Mesothelial cell of epicardium (in vitro differentiated cells): Measurements from ENCODE around the gene UBL7. TPM values are rescaled to one million over a fixed set of nuclear protein-coding genes. Genes with fewer than 3 reads are reported as not detected.

Experiments
- DNase-seq, 2 experiments: peaks; one replicate each; pipeline ENCODE4 v3.0.0; 2021; ENCODE audit warnings: low spot score in 2 of 2; ENCODE audit not compliant: unreplicated experiment in 2 of 2
- H3K27ac Mint-ChIP-seq: 2 replicates; pipeline ENCODE4 v1.8.0; 2021; ENCODE audit warnings: mixed read lengths
- H3K27me3 Mint-ChIP-seq: 2 replicates; pipeline ENCODE4 v1.8.0; 2021; ENCODE audit warnings: low read depth, mixed read lengths
- H3K36me3 Mint-ChIP-seq: 2 replicates; pipeline ENCODE4 v1.8.0; 2021; ENCODE audit warnings: mixed read lengths
- H3K4me1 Mint-ChIP-seq: 2 replicates; pipeline ENCODE4 v1.8.0; 2021; ENCODE audit warnings: mixed read lengths
- H3K4me3 Mint-ChIP-seq: 2 replicates; pipeline ENCODE4 v1.8.0; 2021; ENCODE audit warnings: mild to moderate bottlenecking, moderate library complexity, mixed read lengths
- H3K9me3 Mint-ChIP-seq: 2 replicates; pipeline ENCODE4 v1.8.0; 2021; ENCODE audit warnings: mixed read lengths
- total RNA-seq: library from RNA; stranded (reverse); gene quantifications from 3 replicates; pipeline ENCODE4 v1.2.1, GENCODE V29; 2021
- TF ChIP-seq, protein P1 (sequence below): fragments of 200-600 bp; sonication (generic); IDR thresholded peaks from one replicate; pipeline ENCODE4 v1.5.0; 2021; ENCODE audit warnings: antibody characterized with exemption; ENCODE audit not compliant: unreplicated experiment

The UBL7 gene
- total RNA-seq, 1 donor from 2014 or later, result 43.2 TPM

- no peak for DNase-seq
- no peaks in the 10 kb centered on the region for H3K9me3 Mint-ChIP-seq
- no peak overlapping the region for H3K4me3 Mint-ChIP-seq
- peaks cover 19% of the 10 kb centered on the region for H3K4me1 Mint-ChIP-seq
- TF ChIP-seq, protein P1, sequence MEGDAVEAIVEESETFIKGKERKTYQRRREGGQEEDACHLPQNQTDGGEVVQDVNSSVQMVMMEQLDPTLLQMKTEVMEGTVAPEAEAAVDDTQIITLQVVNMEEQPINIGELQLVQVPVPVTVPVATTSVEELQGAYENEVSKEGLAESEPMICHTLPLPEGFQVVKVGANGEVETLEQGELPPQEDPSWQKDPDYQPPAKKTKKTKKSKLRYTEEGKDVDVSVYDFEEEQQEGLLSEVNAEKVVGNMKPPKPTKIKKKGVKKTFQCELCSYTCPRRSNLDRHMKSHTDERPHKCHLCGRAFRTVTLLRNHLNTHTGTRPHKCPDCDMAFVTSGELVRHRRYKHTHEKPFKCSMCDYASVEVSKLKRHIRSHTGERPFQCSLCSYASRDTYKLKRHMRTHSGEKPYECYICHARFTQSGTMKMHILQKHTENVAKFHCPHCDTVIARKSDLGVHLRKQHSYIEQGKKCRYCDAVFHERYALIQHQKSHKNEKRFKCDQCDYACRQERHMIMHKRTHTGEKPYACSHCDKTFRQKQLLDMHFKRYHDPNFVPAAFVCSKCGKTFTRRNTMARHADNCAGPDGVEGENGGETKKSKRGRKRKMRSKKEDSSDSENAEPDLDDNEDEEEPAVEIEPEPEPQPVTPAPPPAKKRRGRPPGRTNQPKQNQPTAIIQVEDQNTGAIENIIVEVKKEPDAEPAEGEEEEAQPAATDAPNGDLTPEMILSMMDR, result no peak
- peaks cover 11% of the 10 kb centered on the region for H3K27me3 Mint-ChIP-seq
- no peak overlapping the region for H3K27ac Mint-ChIP-seq
- no peaks in the 10 kb centered on the region for H3K36me3 Mint-ChIP-seq
Measured at GRCh38 chr15:74425630-74426029, 35.3 kb downstream of the UBL7 start.

DNA sequence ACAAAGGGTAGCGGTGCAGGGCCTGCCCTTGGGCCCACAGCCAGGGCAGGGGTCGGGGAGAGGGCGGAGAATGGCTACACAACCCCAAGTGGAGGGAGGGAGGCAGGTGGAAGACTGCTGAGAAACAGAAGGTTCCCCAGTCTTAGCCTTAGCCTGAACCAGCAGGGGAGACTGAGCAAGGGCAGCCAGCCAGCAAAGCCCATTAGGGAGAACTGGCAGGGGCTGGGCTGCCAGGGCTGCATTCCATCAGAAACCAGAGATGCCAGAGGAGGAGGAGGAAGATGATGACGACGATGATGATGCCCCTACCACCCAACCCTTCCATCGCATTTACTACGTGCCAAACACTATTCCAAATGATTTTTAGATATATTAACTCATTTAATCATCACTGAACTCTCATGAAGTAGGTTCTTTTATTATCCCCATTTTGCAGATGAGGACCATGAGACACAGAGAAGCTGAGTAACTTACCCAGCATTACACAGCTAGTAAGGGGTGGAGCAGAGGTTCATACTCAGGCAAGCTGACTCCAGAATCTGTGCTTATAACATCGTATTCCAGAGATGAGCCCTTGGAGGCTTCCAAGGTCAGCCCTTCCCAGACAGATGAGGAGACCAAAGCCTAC, 35.9 kb downstream of the UBL7 start:
- H3K4me3 Mint-ChIP-seq, result no peak overlapping the region
- no peak overlapping the region for H3K27ac Mint-ChIP-seq
- peaks cover 19% of the 10 kb centered on the region for H3K4me1 Mint-ChIP-seq
- no peaks in the 10 kb centered on the region for H3K36me3 Mint-ChIP-seq
- no peak for DNase-seq
- H3K9me3 Mint-ChIP-seq, result no peaks in the 10 kb centered on the region
- peaks cover 5% of the 10 kb centered on the region for H3K27me3 Mint-ChIP-seq
- TF ChIP-seq, protein P1, result no peak

- H3K4me3 Mint-ChIP-seq, result no peak overlapping the region
- no peak for DNase-seq
- no peaks in the 10 kb centered on the region for H3K27me3 Mint-ChIP-seq
- TF ChIP-seq, protein P1, result no peak
- H3K4me1 Mint-ChIP-seq, result peaks cover 21% of the 10 kb centered on the region
- H3K27ac Mint-ChIP-seq, result no peak overlapping the region
- no peaks in the 10 kb centered on the region for H3K9me3 Mint-ChIP-seq
- H3K36me3 Mint-ChIP-seq, result no peaks in the 10 kb centered on the region
Measured at GRCh38 chr15:74423431-74424257, 37.3 kb downstream of the UBL7 start.

GRCh38 chr15:74422652-74423430, 38.1 kb downstream of the UBL7 start:
- TF ChIP-seq, protein P1, result no peak
- Mint-ChIP-seq H3K4me1 (peaks cover 15% of the 10 kb centered on the region), H3K36me3 (no peaks in the 10 kb centered on the region), H3K27ac (peak overlapping the region; percentile 47), H3K9me3 (no peaks in the 10 kb centered on the region), H3K4me3 (no peak overlapping the region), H3K27me3 (no peaks in the 10 kb centered on the region)
- no peak for DNase-seq

GRCh38 chr15:74422265-74422651, 38.7 kb downstream of the UBL7 start:
- H3K9me3 Mint-ChIP-seq, result no peaks in the 10 kb centered on the region
- TF ChIP-seq, protein P1, result no peak
- H3K4me3 Mint-ChIP-seq, result no peak overlapping the region
- no peaks in the 10 kb centered on the region for H3K27me3 Mint-ChIP-seq
- H3K27ac Mint-ChIP-seq, result no peak overlapping the region
- DNase-seq, result no peak
- no peaks in the 10 kb centered on the region for H3K36me3 Mint-ChIP-seq
- peaks cover 15% of the 10 kb centered on the region for H3K4me1 Mint-ChIP-seq
